HG02981 (cell line): Measurements from ENCODE around the gene WDR26.
A peak's percentile ranks its signal among the peaks of the same experiment; 100 is the strongest.

Source experiments
- ATAC-seq: cut with Tn5 transposase; IDR thresholded peaks from one replicate; pipeline ENCODE4 v1.9.1; 2021; ENCODE audit warnings: mild to moderate bottlenecking, moderate library complexity; ENCODE audit not compliant: unreplicated experiment

The WDR26 gene

DNA sequence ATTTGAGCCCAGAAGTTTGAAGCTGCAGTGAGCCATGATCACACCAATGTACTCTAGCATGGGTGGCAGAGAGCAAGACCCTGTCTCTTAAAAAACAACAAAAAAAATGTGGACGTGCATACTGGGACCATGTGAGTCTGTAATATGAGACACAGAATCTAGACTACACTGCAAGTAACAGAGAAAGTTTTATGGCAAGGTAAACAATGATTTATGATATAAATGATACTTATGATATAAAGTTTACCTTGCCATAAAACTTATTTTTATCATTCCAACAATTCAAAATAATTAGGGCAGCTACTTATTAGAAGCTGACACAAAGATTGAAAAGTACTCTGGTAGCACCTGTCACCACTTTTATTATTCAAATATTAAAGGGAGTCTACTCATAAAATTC lies 34.7 kb downstream of the WDR26 start:
- ATAC-seq = no peak

DNA sequence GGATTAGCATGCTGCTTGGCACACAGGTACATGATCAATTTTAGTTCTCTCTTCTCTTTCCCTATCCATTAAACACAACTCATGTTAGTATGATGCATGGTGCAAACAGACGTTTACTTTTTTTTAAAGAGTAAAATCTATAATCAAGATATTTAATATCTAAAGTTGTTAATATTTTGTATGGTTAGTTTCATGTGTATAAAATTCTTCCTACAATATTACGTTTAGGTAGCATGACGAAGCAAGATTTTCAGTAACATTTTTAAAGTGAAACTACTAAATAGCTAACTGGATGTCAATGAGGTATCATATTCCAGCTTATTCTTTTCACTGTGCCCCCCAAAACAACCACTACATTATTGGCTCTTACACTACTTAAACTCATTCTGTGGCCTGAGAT lies 41.3 kb downstream of the WDR26 start:
- ATAC-seq = no peak

DNA sequence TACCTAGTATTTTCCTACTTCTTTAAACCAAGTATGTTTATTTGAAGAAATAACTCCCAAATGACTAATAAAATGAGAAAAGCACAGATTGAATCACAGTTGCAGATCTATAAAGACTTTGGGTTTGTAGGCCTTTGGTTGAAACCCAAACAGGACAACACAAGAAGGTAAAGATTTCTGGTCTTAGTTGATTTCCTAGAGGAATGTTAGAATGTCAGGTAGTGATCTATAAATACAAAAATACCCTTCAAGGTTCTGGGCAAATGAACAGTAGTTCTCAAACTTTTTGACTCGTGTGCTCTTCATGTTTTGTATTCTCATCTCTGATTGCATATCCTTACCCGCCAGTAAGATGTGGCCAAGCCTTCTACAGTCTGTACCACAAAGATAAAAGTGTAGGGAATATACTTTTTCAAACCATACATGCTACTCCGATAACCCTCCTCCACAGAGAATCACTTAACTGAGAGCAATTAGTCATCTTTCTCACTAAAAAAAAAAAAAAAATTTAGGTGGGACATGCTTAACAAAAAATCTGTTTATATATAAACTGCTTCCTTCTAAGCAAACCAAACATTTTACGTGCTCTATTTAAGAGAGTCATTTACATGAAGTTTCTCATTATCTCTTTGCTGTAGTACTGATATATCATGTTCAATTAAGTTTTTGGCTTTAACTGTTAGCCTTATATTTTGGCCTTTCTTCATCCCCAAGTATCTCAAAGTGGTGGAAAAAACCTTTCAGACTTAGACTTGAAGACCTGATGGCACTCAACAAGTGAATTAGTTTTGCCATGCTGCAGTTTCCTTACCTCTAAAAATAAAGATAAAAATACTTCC lies 42.0 kb downstream of the WDR26 start:
- ATAC-seq = no peak

DNA sequence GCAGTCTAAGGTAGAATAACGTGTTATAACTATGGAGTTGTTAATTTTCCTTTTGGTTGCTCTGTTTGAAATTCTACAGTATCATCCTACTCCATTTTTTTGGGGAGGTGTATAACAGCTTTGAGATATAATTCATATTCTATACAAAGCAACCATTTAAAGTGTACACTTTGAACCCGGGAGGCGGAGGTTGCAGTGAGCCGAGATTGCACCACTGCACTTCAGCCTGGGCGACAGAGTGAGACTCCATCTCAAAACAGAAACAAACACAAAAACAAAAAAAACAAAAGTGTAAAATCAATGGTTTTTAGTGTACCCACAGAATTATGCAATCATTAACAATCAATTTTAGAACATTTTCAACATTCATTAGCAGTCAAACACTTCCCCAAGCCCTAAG lies 44.1 kb downstream of the WDR26 start:
- no peak for ATAC-seq

- no peak for ATAC-seq
Measured at GRCh38 chr1:224387943-224388342, 46.7 kb downstream of the WDR26 start.

DNA sequence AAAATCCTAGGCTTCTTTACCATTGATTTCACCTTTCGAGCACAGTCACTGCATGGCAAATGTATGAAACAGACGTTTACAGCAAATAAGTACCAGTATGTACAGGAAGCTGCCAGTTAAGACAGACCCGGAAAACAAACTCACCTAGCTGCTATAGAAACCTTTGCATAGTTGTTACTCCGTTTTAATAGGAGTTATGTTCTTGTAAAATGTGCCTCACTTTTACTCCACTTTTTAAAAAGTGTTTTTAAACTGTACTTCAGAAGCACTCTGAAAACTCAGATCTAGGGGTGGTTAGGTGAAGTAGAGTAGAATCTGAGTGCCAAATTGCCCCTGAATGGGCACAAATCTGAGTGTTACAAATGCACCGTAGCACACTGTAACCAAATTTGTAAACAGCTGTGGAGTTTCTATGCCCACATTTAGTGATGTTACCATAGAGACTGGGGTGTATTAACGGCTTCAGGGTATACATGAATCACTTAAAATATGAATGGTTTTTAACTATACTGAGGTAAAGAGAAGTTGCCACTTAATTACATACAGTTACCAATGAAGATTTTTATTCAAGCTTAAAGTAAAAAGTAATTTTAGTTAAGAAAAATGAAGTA lies 47.2 kb downstream of the WDR26 start:
- no peak for ATAC-seq

- ATAC-seq = no peak
Measured at GRCh38 chr1:224383218-224383617, 51.4 kb downstream of the WDR26 start.

- no peak for ATAC-seq
Measured at GRCh38 chr1:224381880-224382548, 52.6 kb downstream of the WDR26 start.

GRCh38 chr1:224380003-224380402 lies 54.6 kb downstream of the WDR26 start:
- ATAC-seq = peak; percentile 50

GRCh38 chr1:224378855-224379631 lies 55.6 kb downstream of the WDR26 start:
- no peak for ATAC-seq

- peak; percentile 55 for ATAC-seq
Measured at GRCh38 chr1:224377676-224378006, 57.0 kb downstream of the WDR26 start.

DNA sequence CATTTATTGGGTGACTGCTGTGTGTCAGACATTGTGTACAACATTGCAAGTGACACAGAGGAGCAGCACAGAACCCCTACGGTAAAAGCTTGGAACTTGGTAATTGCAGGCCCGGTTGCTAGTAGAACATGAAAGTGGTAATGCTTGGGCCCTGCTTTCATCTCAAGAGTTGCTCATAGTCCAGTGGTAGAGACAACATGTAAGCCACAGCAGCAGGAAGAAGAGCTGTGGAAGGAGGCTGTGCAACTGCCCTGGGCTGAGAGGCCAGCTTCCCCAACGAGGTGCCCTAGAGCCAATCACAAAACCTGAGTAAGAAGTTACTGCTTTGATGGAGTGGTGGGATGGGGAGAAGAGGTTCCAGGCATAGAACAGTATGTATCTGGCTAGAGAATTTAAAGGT lies 59.5 kb downstream of the WDR26 start:
- ATAC-seq = no peak

GRCh38 chr1:224373008-224373590 lies 61.5 kb downstream of the WDR26 start:
- no peak for ATAC-seq

DNA sequence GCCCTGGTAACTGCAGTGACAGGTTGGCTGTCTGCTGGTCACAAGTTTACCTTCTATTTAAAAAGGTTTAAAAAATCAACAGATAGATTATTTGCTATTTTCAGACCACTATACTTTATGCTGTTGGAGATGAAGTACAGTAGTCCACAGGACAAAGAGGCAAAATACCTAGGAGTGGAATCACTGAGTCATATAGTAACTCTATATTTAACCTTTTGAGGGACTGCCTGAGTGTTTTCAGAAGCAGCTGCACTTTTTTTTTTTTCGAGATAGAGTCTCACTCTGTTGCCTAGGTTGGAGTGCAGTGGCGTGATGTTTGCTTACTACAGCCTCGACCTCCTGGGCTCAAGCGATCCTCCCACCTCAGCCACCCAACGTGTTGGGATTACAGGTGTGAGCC lies 66.2 kb downstream of the WDR26 start:
- peak; percentile 68 for ATAC-seq

DNA sequence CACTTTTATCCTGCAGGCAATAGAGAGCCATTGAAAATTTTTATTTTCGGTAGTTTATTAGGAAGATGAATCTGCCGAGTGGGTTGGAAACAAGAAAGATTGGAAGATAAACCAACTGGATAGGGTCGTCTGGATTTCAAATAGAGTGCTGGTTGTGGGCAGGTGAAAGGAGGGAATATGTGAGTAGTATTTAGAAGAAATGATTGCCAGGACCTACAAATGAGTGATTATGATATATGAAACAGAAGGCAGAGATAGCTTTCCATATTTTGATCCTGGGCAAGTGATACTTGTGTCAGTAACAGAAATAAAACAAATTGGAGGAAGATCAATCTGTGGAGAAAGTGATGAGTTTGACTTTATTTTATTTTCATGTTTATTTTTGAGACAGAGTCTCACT lies 75.4 kb downstream of the WDR26 start:
- no peak for ATAC-seq

- no peak for ATAC-seq
Measured at GRCh38 chr1:224358237-224358636, 76.4 kb downstream of the WDR26 start.

DNA sequence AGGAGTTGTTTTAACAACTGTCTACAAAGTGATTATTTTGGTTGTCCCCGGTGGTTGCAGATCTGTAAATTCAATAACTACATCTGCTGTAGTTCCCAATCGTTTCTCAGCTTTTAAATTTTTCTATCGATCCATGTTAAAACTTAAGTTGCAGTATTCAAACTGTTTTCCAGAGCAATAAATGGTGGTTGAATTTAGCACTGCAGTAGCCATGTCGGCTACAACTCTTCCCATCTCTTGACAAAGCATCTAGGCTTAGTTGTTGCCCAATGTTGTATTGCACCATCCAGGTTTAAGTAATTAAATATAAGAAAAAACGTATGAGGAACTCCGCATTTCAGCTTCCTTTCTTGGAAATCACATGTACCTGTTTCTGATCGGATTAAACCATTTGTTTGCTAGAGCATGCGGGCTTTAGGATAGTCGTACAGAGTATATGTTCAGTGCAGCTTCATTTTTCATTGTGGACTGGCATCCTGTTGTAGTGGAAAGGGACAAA lies 76.9 kb downstream of the WDR26 start:
- ATAC-seq = no peak

GRCh38 chr1:224356685-224357625 lies 77.6 kb downstream of the WDR26 start, which contains the start of gene CNIH4:
TSS of gene CNIH4 (plus strand) at chr1:224356879. CDS start at chr1:224356925, 46 bp downstream.
- peak; percentile 98 for ATAC-seq
